ENCODE measurements around the gene RFX2. TPM values are rescaled to one million over a fixed set of nuclear protein-coding genes. Genes with fewer than 3 reads are reported as not detected.
"Not testable (repeated sequence)": the region's sequence is repeated elsewhere in the genome, so short reads cannot be mapped to it uniquely, and the experiment has no call there.

RFX2 gene
- total RNA-seq (2014; rRNA removed; shearing (Covaris generic)), result 10.0 and 14.8 TPM in 2 replicates

DNA sequence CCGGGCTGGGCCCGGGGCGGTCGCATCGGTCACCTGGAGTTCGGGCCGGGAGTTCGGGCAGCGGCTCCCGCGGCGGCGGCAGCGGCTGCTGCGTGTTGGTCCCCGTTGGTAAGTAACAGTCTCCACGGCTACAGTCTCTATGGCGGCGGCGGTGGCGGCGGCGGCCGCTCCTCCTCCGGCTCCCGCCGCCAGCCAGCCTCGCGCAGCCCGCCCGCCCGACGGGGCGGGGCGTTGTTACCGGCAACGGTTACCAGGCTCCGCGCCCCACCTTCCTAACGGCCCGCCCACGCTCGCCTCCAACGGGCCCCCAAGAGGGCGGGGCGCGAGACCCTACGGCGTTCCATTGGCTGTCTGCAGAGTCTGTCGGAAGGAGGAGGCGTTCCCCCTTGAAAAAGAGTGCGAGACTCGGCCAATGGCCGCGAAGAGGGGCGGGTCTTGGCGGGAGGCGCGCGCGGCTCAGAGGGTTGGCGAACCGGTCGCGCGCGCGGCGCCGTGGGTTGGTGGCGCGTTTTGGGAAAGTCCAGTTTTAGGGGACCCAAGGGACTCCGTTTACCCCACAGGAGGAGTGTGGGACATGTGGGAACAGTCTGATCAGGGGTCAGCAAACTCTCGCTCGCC, at the start of gene RFX2:
RFX2 (minus strand) TSS at position 141 of the 618 bp plus-strand sequence. CDS start 63,004 bp downstream, outside the sequence.
- peak; percentile 96 for DNase-seq (ENCODE audit: low spot score)

DNA sequence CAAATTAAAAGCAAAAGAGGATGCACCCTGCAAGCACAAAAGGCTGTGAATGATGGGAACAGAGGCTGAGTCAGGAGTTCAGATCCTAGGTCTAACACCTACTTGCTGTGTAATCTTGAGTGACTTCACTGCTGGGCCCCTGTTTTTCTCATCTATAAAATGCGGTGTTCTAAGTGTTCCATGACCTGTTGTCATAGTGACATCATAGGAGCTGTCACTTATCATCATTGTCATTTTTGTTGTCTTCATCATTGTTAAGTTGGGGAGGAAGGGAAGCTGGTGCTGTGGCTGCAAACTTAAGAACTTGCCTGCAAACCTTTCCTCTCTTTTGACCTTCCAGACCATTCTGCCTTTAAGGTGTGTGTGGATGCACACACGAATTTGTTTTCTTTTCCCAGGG, 45.7 kb upstream of the RFX2 start:
- no peak for DNase-seq (ENCODE audit: low spot score)

- DNase-seq (ENCODE audit: low spot score), result no peak
Measured at GRCh38 chr19:6150289-6150688, 40.0 kb upstream of the RFX2 start.

DNA sequence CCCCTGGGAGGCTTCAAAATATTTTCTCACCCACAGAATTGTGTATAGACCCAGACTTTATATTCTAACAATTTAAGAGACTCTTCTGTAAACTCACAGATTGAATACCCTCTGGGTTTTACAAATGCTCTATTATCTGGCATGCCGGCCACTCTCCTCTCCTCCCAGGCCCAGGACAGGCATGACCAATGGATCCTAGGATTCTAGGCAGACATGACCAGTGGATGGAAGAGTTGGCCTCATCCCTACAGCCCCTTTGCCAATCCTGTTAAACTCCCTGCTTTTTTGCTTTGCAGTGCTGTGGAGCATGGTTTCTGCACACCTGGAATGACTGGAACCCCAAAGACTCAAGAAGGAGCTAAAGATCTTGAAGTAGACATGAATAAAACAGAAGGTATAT, 30.9 kb upstream of the RFX2 start:
- DNase-seq (ENCODE audit: low spot score), result no peak

DNA sequence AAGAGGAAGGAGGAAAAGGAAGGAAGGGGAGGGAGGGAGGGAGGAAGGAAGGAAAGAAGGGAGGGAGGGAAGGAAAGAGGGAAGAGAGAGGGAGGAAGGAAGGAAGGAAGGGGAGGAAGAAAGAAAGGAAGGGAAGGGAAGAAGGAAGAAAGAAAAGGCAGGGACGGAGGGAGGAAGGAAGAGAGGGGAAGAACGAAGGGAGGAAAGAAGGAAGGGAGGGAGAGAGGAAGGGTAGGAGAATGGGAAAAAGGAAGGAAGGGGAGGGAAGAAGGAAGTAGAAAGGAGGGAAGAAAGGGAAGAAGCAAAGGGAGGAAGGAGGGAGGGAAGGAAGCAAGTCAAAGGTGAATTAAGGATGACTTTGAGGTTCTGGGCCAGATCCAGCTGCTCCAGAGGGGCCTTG, 28.2 kb upstream of the RFX2 start:
- DNase-seq (ENCODE audit: low spot score), result no peak

- no peak for DNase-seq (ENCODE audit: low spot score)
Measured at GRCh38 chr19:6138066-6138465, 27.8 kb upstream of the RFX2 start.

GRCh38 chr19:6133231-6133630, 22.9 kb upstream of the RFX2 start:
- DNase-seq (ENCODE audit: low spot score), result no peak

DNA sequence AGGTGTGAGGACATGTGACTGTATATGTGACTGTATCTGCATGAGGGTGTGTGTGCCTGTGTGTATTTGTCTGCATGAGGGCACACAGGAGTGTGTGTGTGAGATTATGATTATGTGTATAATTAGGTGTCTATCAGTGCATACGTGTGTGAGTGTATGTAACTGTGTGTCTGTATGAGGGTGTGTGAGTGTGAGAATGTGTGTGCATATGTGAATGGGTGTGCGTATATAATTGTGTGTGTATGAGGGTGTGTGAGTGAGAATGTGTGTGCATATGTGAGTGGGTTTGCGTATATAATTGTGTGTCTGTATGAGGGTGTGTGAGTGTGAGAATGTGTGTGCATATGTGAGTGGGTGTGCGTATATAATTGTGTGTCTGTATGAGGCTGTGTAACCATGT, 22.2 kb upstream of the RFX2 start:
- no peak for DNase-seq (ENCODE audit: low spot score)

DNA sequence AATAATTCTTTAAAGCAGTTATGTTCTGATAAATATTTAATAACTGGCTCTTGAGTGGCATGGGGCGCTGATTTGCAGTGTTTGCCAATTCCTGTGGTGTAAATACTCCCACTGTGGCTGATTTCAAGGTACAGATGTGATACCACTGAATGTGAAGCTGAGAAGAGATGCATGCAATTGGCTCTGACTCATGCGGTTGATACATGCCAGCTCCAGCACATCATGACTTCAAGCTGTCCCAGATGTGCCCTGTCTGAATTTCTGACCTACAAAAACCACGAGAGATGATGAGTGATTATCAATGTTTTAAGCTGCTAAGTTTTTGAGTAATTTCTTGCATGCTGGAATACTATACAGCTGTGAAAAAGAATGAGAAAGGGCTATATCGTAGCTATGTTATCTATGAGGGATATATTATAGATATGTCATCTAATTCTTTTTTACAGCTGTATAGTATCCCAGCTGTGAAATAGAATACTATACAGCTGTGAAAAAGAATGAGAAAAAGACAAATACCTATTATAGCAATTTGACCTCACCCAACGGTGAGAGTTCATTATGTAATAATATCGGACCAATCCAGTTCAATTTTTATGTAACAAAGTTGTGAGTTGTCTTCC, 17.5 kb upstream of the RFX2 start:
- DNase-seq (ENCODE audit: low spot score), result no peak

DNA sequence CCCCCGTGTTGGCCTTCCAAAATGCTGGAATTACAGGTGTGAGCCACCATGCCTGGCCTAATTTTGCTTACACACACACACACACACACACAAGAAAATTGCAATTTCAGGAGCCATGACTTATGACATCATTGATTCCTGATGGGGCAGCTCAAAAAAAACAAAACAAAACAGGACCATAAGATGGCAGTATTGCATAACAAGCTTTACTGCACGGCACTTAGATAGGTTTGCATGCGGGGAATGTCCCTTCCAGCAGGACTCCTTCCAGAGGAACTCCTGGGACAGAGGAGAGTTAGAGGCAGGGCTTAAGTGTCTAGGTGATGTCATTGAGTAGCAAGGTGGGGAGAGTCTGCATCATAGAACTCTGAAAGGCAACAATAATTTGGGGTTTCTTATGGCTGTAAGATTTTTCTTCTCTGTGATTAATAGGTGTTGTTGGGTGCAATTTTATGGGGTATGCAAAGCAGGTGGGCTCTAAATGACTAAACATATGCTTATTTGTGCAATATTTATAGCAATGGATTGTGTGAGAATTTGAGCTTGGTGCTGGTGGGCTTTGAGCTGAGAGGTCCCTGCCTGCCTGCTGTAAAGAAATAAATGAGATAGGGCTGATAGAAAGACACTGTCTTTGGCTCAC, 16.2 kb upstream of the RFX2 start:
- DNase-seq (ENCODE audit: low spot score), result peak; percentile 82

DNA sequence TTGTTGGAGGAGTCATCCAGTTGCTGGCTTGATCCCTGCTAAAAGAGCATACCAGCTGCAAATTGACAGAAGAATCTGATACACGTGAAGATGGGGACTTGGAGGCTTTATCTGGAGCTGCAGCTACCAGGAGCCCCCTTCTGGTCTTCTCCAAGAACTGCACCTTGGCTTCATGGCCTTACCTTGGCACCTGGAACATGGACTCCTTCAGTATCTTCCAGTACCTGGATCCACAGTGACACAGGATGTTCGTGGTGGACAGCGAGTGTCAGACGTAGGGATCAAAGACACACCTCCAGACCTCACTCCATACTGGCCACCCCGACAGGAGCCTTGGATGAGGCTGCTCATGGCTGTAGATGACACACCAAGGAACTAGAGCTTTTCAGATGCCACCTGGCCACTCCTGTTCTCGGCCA, 15.3 kb upstream of the RFX2 start:
- DNase-seq (ENCODE audit: low spot score), result peak; percentile 92

DNA sequence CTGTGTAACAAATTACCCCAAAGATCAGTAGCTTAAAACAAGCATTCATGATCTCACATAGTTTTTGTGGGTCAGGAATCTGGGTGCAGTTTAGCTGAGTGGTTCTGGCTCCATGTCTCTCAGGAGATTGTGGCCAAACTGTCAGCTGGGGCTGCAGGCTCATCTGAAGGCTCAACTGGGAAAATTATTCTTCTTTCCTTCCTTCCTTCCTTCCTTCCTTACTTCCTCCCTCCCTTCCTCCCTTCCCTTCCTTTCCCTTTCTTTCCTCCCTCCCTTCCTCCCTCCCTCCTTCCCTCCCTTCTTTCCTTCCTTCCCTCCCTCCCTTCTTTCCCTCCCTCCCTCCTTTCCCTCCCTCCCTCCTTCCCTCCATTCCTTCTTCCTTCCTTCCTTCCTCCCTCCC, 8.7 kb upstream of the RFX2 start:
- DNase-seq (ENCODE audit: low spot score), result no peak

GRCh38 chr19:6118043-6118442, 7.7 kb upstream of the RFX2 start:
- no peak for DNase-seq (ENCODE audit: low spot score)

GRCh38 chr19:6117534-6117933, 7.2 kb upstream of the RFX2 start:
- no peak for DNase-seq (ENCODE audit: low spot score)

GRCh38 chr19:6116749-6117430, 6.6 kb upstream of the RFX2 start:
- no peak for DNase-seq (ENCODE audit: low spot score)

- DNase-seq (ENCODE audit: low spot score), result no peak
Measured at GRCh38 chr19:6115992-6116391, 5.7 kb upstream of the RFX2 start.

GRCh38 chr19:6113616-6114188, 3.4 kb upstream of the RFX2 start:
- DNase-seq (ENCODE audit: low spot score), result no peak

DNA sequence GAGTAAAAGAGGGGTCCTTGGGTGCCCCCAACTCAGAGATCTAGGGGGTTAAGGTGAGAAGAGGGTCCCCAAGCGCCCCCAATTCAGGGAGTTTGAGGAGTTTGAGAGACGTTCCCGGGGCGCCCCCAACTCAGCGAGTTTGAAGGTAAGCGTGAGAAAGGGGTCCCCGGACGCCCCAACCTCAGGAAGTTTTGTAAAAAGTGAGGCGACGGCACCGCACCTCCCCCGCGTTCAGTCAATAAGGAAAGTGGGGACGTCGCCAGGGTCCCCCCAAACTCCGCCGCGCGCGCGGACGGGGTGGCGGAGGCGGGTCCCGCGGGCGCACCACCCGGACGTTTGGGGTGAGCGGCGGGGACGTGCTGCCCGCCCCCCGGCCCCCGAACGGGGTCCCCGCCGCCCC, 353 bp downstream of the RFX2 start:
- DNase-seq (ENCODE audit: low spot score), result no peak

GRCh38 chr19:6108721-6109633, 1.3 kb downstream of the RFX2 start:
- peak; percentile 16 for DNase-seq (ENCODE audit: low spot score)

DNA sequence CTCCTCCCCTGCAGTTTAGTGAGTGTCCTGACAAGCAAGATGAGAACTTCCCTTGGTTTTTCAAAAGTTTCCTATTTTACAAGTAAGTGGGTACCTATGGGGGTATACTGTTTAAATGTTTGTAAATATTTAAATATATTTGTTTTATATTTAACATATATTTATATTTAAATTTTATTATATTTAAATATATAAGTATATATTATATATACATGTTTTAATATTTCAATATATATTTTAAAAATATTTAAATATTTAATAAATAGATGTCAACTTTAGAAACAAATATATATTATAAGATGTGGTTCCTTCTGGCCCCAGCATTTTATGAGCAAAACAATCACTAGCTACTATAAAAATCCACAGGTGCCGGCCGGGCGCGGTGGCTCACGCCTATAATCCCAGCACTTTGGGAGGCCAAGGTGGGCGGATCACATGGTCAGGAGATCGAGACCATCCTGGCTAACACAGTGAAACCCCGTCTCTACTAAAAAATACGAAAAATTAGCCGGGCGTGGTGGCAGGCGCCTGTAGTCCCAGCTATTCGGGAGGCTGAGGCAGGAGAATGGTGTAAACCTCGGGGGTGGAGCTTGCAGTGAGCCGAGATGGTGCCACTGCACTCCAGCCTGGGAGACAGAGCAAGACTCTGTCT, 3.5 kb downstream of the RFX2 start:
- DNase-seq (ENCODE audit: low spot score), result not testable (repeated sequence)

DNA sequence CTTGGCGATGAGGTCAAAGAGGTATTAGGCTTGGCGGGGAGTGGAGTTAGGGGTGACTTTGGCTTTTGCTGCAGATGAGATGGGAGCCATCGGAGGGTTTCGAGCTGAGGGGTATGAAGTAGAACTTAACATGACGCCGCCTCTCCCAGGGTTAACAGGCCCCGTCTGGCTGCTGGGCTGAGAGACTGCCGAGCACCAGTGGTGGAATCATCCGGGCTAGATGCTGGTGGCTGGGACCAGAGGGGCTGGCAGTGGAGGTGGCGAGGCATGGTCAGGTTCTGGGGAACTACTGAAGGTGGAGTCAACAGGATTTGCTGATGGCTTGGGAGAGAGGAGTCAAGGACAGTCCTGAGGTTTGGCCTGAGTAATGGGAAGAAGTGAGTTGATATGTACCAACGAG, 4.9 kb downstream of the RFX2 start:
- DNase-seq (ENCODE audit: low spot score), result no peak
